ENCODE measurements around the gene CAPZB. TPM values are rescaled to one million over a fixed set of nuclear protein-coding genes. Genes with fewer than 3 reads are reported as not detected.

Gene CAPZB
- total and polyA plus RNA-seq, 7 donors: 128 to 454 (median 214) TPM

DNA sequence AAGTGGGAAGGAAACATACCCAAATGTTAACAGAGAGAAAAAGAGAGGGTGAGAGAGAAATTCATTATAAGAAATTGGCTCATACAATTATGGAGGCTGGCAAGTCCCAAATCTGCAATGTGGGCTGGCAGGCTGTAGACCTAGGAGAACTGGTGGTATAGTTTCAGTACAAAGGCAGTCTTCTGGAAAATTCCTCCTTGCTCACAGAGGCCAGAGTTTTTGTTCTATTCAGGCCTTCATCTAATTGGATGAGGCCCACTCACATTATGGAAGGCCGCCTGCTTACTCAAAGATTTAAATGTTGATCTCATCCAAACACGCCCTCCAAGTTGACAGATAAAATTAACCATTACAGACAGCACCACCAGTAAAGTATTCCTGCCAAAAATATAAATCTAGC lies 36.1 kb upstream of the CAPZB start:
- no peaks in the 10 kb centered on the region for H3K4me1 ChIP-seq

DNA sequence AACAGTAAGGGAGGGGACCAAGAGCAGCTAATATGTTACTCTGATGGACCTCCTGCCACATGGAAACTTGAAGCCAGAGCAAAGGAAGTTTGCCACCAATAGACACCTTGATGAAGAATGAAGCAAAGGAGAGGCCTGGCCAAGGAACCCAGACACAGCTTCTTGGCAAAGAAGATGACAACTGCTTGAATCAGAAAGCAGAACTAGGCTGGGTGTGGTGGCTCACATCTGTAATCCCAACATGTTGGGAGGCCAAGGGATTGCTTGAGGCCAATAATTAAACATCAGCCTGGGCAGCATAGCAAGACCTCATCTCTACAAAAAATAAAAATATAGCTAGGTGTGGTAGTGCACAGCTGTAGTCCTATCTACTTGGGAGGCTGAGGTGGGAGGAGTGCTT lies 31.7 kb upstream of the CAPZB start:
- Histone ChIP-seq H3K27ac (no peak overlapping the region), H3K4me1 (peaks cover 0 to 7% (median 0%) of the 10 kb centered on the region in 4 donors), H3K4me3 (no peak overlapping the region), H3K36me3 (no peaks in the 10 kb centered on the region), H3K9me3 (no peaks in the 10 kb centered on the region), H3K27me3 (no peaks in the 10 kb centered on the region)
- DNase-seq: no peak
- intact Hi-C loops (cut with DNase I): no loop called here
- TF ChIP-seq, protein P1, sequence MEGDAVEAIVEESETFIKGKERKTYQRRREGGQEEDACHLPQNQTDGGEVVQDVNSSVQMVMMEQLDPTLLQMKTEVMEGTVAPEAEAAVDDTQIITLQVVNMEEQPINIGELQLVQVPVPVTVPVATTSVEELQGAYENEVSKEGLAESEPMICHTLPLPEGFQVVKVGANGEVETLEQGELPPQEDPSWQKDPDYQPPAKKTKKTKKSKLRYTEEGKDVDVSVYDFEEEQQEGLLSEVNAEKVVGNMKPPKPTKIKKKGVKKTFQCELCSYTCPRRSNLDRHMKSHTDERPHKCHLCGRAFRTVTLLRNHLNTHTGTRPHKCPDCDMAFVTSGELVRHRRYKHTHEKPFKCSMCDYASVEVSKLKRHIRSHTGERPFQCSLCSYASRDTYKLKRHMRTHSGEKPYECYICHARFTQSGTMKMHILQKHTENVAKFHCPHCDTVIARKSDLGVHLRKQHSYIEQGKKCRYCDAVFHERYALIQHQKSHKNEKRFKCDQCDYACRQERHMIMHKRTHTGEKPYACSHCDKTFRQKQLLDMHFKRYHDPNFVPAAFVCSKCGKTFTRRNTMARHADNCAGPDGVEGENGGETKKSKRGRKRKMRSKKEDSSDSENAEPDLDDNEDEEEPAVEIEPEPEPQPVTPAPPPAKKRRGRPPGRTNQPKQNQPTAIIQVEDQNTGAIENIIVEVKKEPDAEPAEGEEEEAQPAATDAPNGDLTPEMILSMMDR (IDR thresholded peaks at IDR 0.05): no peak
- TF ChIP-seq EP300 (IDR thresholded peaks at IDR 0.05): no peak
- TF ChIP-seq POLR2AphosphoS5 (IDR thresholded peaks at IDR 0.05): no peak
- TF ChIP-seq POLR2A (IDR thresholded peaks at IDR 0.05): no peak

More for the DNA sequence above, 36.1 kb upstream of the CAPZB start:
- intact Hi-C loops (cut with DNase I): no loop called here
- TF ChIP-seq, protein P1 (IDR thresholded peaks at IDR 0.05): no peak
- TF ChIP-seq POLR2A (IDR thresholded peaks at IDR 0.05) (no peak), EP300 (IDR thresholded peaks at IDR 0.05) (no peak), POLR2AphosphoS5 (IDR thresholded peaks at IDR 0.05) (no peak)
- no peaks in the 10 kb centered on the region for H3K9me3 ChIP-seq
- no peaks in the 10 kb centered on the region for H3K27me3 ChIP-seq
- no peak overlapping the region for H3K27ac ChIP-seq
- 91 to 96% methylated on average over 2 of the region's 2 CpGs for WGBS, 2 donors
- DNase-seq: no peak
- H3K36me3 ChIP-seq: no peaks in the 10 kb centered on the region
- H3K4me3 ChIP-seq: no peak overlapping the region

DNA sequence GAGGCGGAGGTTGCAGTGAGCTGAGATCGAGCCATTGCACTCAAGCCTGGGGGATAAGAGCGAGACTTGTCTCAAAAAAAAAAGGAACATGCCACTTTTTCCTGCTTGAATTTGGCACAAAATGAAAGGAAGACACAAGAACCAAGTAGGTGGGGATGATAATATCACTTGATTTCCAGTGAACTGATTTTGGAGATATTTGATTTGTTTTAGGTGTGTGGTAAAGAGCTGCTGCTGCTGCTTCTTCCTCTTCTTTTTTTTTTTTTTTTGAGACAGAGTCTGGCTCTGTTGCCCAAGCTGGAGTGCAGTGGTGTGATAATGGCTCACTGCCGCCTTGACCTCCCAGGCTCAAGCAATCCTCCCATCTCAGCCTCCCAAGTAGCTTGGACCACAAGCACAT lies 29.9 kb upstream of the CAPZB start:
- intact Hi-C loops (cut with DNase I): no loop called here
- DNase-seq: no peak
- TF ChIP-seq, protein P1 (IDR thresholded peaks at IDR 0.05): no peak
- TF ChIP-seq POLR2AphosphoS5 (IDR thresholded peaks at IDR 0.05) (no peak), POLR2A (IDR thresholded peaks at IDR 0.05) (no peak), EP300 (IDR thresholded peaks at IDR 0.05) (no peak)
- Histone ChIP-seq H3K4me1 (peaks cover 0 to 7% (median 0%) of the 10 kb centered on the region in 4 donors), H3K36me3 (no peaks in the 10 kb centered on the region), H3K27ac (peak overlapping the region; percentile 51 to 71 (median 60)), H3K9me3 (no peaks in the 10 kb centered on the region), H3K4me3 (no peak overlapping the region), H3K27me3 (no peaks in the 10 kb centered on the region)
- WGBS, 2 donors: 84 to 88% methylated on average over 4 of the region's 4 CpGs

DNA sequence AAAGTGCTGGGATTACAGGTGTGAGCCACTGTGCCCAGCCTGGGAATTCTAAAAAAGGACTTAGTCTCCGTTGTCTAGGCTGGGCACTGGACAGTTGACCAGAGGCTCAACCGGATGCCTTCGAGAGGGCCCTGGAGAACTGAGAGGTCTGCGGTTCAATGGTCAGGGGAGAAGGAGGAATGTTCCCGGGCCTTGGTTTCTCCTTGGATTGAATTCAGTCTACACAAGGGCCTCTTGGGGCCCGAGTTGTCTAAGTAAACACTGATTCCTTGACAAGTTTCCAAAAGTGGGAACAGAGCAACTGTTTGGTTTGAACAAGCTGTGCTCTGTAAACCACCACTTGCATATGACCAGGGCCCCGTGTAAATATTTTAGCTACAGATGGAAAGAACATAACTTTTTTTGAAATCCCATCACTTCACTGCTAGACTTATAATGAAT lies 29.1 kb upstream of the CAPZB start:
- peaks cover 0 to 7% (median 0%) of the 10 kb centered on the region in 4 donors for H3K4me1 ChIP-seq
- H3K4me3 ChIP-seq: no peak overlapping the region
- no peaks in the 10 kb centered on the region for H3K36me3 ChIP-seq
- no peaks in the 10 kb centered on the region for H3K27me3 ChIP-seq
- TF ChIP-seq EP300 (IDR thresholded peaks at IDR 0.05) (peak in 2 of 4 donors; percentile 31 to 40), POLR2AphosphoS5 (IDR thresholded peaks at IDR 0.05) (peak; percentile 31 to 52 (median 44)), POLR2A (IDR thresholded peaks at IDR 0.05) (no peak)
- TF ChIP-seq, protein P1 (IDR thresholded peaks at IDR 0.05): no peak
- intact Hi-C loops (cut with DNase I): no loop called here
- WGBS, 2 donors: 72% methylated on average over 7 of the region's 7 CpGs
- DNase-seq: peak; percentile 78
- H3K27ac ChIP-seq: peak overlapping the region; percentile 51 to 71 (median 60)
- no peaks in the 10 kb centered on the region for H3K9me3 ChIP-seq

DNA sequence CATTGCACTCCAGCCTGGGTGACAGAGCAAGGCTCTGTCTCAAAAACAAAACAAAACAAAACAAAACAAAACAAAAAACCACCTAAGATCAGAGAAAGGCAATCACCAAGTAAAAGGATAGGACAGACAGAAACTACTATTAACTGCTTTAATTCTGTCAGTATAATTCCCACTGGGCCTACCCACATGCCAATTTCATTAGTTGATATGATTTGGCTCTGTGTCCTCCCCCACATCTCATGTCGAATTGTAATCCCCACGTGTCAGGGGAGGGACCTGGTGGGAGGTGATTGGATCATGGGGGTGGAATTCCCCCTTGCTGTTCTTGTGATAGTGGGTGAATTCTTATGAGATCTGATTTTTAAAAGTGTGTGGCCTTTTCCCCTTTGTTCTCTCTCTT lies 27.2 kb upstream of the CAPZB start:
- Histone ChIP-seq H3K4me1 (peaks cover 0 to 7% (median 0%) of the 10 kb centered on the region in 4 donors), H3K36me3 (no peaks in the 10 kb centered on the region), H3K9me3 (no peaks in the 10 kb centered on the region), H3K27me3 (no peaks in the 10 kb centered on the region), H3K4me3 (no peak overlapping the region), H3K27ac (no peak overlapping the region)
- intact Hi-C loops (cut with DNase I): no loop called here
- no peak for DNase-seq
- TF ChIP-seq, protein P1 (IDR thresholded peaks at IDR 0.05): no peak
- TF ChIP-seq POLR2AphosphoS5 (IDR thresholded peaks at IDR 0.05) (no peak), POLR2A (IDR thresholded peaks at IDR 0.05) (no peak), EP300 (IDR thresholded peaks at IDR 0.05) (no peak)
- 54 to 80% methylated on average over 2 of the region's 2 CpGs for WGBS, 2 donors

All from sigmoid colon (tissue), 7 donors.